HAP-1 (cell line): ENCODE results near the gene PGR.
A peak's percentile ranks its signal among the peaks of the same experiment; 100 is the strongest.

Source experiments
- DNase-seq, 2 experiments: peaks; one replicate each; pipeline ENCODE4 v3.0.0-alpha.2; 2016 to 2020; ENCODE audit warnings: low spot score in 2 of 2
- H3K27me3 ChIP-seq: fragments of 250-450 bp; sonication (Bioruptor Pico); 2 replicates; pipeline ENCODE4 v1.5.1; 2020; ENCODE audit warnings: low read depth, mild to moderate bottlenecking, moderate library complexity
- H3K36me3 ChIP-seq: fragments of 250-450 bp; sonication (Bioruptor Pico); replicated peaks from 2 replicates; pipeline ENCODE4 v1.5.1; 2020; ENCODE audit warnings: mild to moderate bottlenecking
- H3K4me1 ChIP-seq: fragments of 250-450 bp; sonication (Bioruptor Pico); 2 replicates; pipeline ENCODE4 v1.5.1; 2020; ENCODE audit warnings: mild to moderate bottlenecking
- H3K4me3 ChIP-seq: fragments of 250-450 bp; sonication (Bioruptor Pico); 2 replicates; pipeline ENCODE4 v1.5.1; 2020; ENCODE audit warnings: mild to moderate bottlenecking, moderate library complexity
- H3K9me3 ChIP-seq: fragments of 250-450 bp; sonication (Bioruptor Pico); 2 replicates; pipeline ENCODE4 v1.5.1; 2020; ENCODE audit warnings: mild to moderate bottlenecking, moderate library complexity
- in situ Hi-C: fragments of 300-500 bp; cut with MboI; formaldehyde crosslinking; loops from 3 replicates; pipeline ENCODE4 v1.14.3; 2020; ENCODE audit warnings: low sequenced_read_pairs, inconsistent platforms, mixed read lengths

The PGR gene

GRCh38 chr11:101104716-101105115, 24.9 kb downstream of the PGR start:
- no peak for DNase-seq
- no peaks in the 10 kb centered on the region for H3K27me3 ChIP-seq
- no peaks in the 10 kb centered on the region for H3K36me3 ChIP-seq
- H3K4me1 ChIP-seq = no peaks in the 10 kb centered on the region
- no peak overlapping the region for H3K4me3 ChIP-seq
- in situ Hi-C loops = no loop called here
- H3K9me3 ChIP-seq = no peaks in the 10 kb centered on the region

GRCh38 chr11:101103433-101103832, 26.2 kb downstream of the PGR start:
- Histone ChIP-seq H3K9me3 (no peaks in the 10 kb centered on the region), H3K4me1 (no peaks in the 10 kb centered on the region), H3K36me3 (no peaks in the 10 kb centered on the region), H3K4me3 (no peak overlapping the region), H3K27me3 (no peaks in the 10 kb centered on the region)
- in situ Hi-C loops = no loop called here
- DNase-seq = no peak

- H3K4me3 ChIP-seq = no peak overlapping the region
- H3K27me3 ChIP-seq = no peaks in the 10 kb centered on the region
- in situ Hi-C loops = no loop called here
- H3K4me1 ChIP-seq = no peaks in the 10 kb centered on the region
- H3K36me3 ChIP-seq = no peaks in the 10 kb centered on the region
- H3K9me3 ChIP-seq = no peaks in the 10 kb centered on the region
- DNase-seq = no peak
Observed at GRCh38 chr11:101100601-101101000, 29.0 kb downstream of the PGR start.

- no peaks in the 10 kb centered on the region for H3K27me3 ChIP-seq
- in situ Hi-C loops = no loop called here
- no peaks in the 10 kb centered on the region for H3K9me3 ChIP-seq
- no peaks in the 10 kb centered on the region for H3K4me1 ChIP-seq
- no peak overlapping the region for H3K4me3 ChIP-seq
- H3K36me3 ChIP-seq = no peaks in the 10 kb centered on the region
- peak in 1 of 2 experiments; percentile 7 for DNase-seq
Observed at GRCh38 chr11:101096036-101096704, 33.4 kb downstream of the PGR start.

GRCh38 chr11:101091781-101092180, 37.8 kb downstream of the PGR start:
- Histone ChIP-seq H3K36me3 (no peaks in the 10 kb centered on the region), H3K9me3 (no peaks in the 10 kb centered on the region), H3K27me3 (no peaks in the 10 kb centered on the region), H3K4me3 (no peak overlapping the region), H3K4me1 (no peaks in the 10 kb centered on the region)
- in situ Hi-C loops = no loop called here
- no peak for DNase-seq

GRCh38 chr11:101090679-101091270, 38.8 kb downstream of the PGR start:
- no peaks in the 10 kb centered on the region for H3K4me1 ChIP-seq
- no peaks in the 10 kb centered on the region for H3K36me3 ChIP-seq
- H3K4me3 ChIP-seq = no peak overlapping the region
- no peaks in the 10 kb centered on the region for H3K27me3 ChIP-seq
- no peaks in the 10 kb centered on the region for H3K9me3 ChIP-seq
- no peak for DNase-seq
- in situ Hi-C loops = no loop called here

- Histone ChIP-seq H3K9me3 (0 out of 2 replicates have a peak, but pooled peaks cover 4% of the 10 kb centered on the region), H3K4me3 (no peak overlapping the region), H3K4me1 (peaks cover 4% of the 10 kb centered on the region), H3K36me3 (no peaks in the 10 kb centered on the region), H3K27me3 (no peaks in the 10 kb centered on the region)
- DNase-seq = no peak
- in situ Hi-C loops = no loop called here
Observed at GRCh38 chr11:101083335-101083734, 46.3 kb downstream of the PGR start.

- peak; percentile 53 to 57 for DNase-seq
- Histone ChIP-seq H3K36me3 (no peaks in the 10 kb centered on the region), H3K4me3 (no peak overlapping the region), H3K9me3 (0 out of 2 replicates have a peak, but pooled peaks cover 4% of the 10 kb centered on the region), H3K4me1 (peaks cover 4% of the 10 kb centered on the region), H3K27me3 (no peaks in the 10 kb centered on the region)
- in situ Hi-C loops = no loop called here
Observed at GRCh38 chr11:101082813-101083212, 46.8 kb downstream of the PGR start.

- H3K9me3 ChIP-seq = no peaks in the 10 kb centered on the region
- in situ Hi-C loops = no loop called here
Observed at GRCh38 chr11:101063706-101064105, 65.9 kb downstream of the PGR start.

GRCh38 chr11:101061606-101062005, 68.0 kb downstream of the PGR start:
- H3K27me3 ChIP-seq = peaks cover 3% of the 10 kb centered on the region
- H3K4me1 ChIP-seq = no peaks in the 10 kb centered on the region
- in situ Hi-C loops = no loop called here
- DNase-seq = no peak
- no peaks in the 10 kb centered on the region for H3K36me3 ChIP-seq
- H3K4me3 ChIP-seq = no peak overlapping the region
- H3K9me3 ChIP-seq = no peaks in the 10 kb centered on the region

More at GRCh38 chr11:101063706-101064105, 65.9 kb downstream of the PGR start:
- Histone ChIP-seq H3K27me3 (no peaks in the 10 kb centered on the region; the same call in 1 of the 2 replicates), H3K36me3 (no peaks in the 10 kb centered on the region), H3K4me3 (no peak overlapping the region), H3K4me1 (no peaks in the 10 kb centered on the region)
- DNase-seq = no peak

GRCh38 chr11:101059331-101059730, 70.3 kb downstream of the PGR start:
- no peaks in the 10 kb centered on the region for H3K4me1 ChIP-seq
- H3K27me3 ChIP-seq = peaks cover 3% of the 10 kb centered on the region
- H3K9me3 ChIP-seq = no peaks in the 10 kb centered on the region
- no peaks in the 10 kb centered on the region for H3K36me3 ChIP-seq
- in situ Hi-C loops = no loop called here
- DNase-seq = no peak
- H3K4me3 ChIP-seq = no peak overlapping the region

- no peaks in the 10 kb centered on the region for H3K36me3 ChIP-seq
- H3K4me1 ChIP-seq = no peaks in the 10 kb centered on the region
- no peak for DNase-seq
- no peaks in the 10 kb centered on the region for H3K9me3 ChIP-seq
- no peak overlapping the region for H3K4me3 ChIP-seq
- in situ Hi-C loops = no loop called here
- peaks cover 3% of the 10 kb centered on the region for H3K27me3 ChIP-seq
Observed at GRCh38 chr11:101053492-101053891, 76.1 kb downstream of the PGR start.

GRCh38 chr11:101051677-101052076, 77.9 kb downstream of the PGR start:
- in situ Hi-C loops = no loop called here
- no peak overlapping the region for H3K4me3 ChIP-seq
- no peak for DNase-seq
- no peaks in the 10 kb centered on the region for H3K36me3 ChIP-seq
- H3K4me1 ChIP-seq = no peaks in the 10 kb centered on the region
- no peaks in the 10 kb centered on the region for H3K27me3 ChIP-seq
- H3K9me3 ChIP-seq = no peaks in the 10 kb centered on the region

- Histone ChIP-seq H3K36me3 (no peaks in the 10 kb centered on the region), H3K9me3 (no peaks in the 10 kb centered on the region), H3K4me1 (no peaks in the 10 kb centered on the region), H3K4me3 (no peak overlapping the region), H3K27me3 (no peaks in the 10 kb centered on the region)
- in situ Hi-C loops = no loop called here
- no peak for DNase-seq
Observed at GRCh38 chr11:101049813-101050212, 79.8 kb downstream of the PGR start.
